Colonic mucosa (tissue), 4 donors: ENCODE results near the gene B3GNT2. TPM values are rescaled to one million over a fixed set of nuclear protein-coding genes. Genes with fewer than 3 reads are reported as not detected.

Source experiments
- DNase-seq: peaks from one replicate; pipeline ENCODE4 v3.0.0-alpha.2; 2020
- H3K27ac ChIP-seq: fragments of 200-600 bp; one replicate; pipeline ENCODE4 v1.8.0; 2021
- H3K27me3 ChIP-seq: fragments of 200-600 bp; one replicate; pipeline ENCODE4 v1.8.0; 2021
- H3K36me3 ChIP-seq: fragments of 200-600 bp; one replicate; pipeline ENCODE4 v1.8.0; 2021
- H3K4me1 ChIP-seq: fragments of 200-600 bp; one replicate; pipeline ENCODE4 v1.8.0; 2021; ENCODE audit warnings: mild to moderate bottlenecking
- H3K4me3 ChIP-seq: fragments of 200-600 bp; one replicate; pipeline ENCODE4 v1.8.0; 2021
- H3K9ac ChIP-seq, 2 donors: one replicate each; pipeline ENCODE4 v1.7.0; 2013; ENCODE audit warnings: control low read depth in 2 of 2, low read depth in 2 of 2, low read length in 2 of 2
- H3K9me3 ChIP-seq: fragments of 200-600 bp; one replicate; pipeline ENCODE4 v1.8.0; 2021
- intact Hi-C: fragments of 100-400 bp; cut with DNase I; formaldehyde crosslinking; loops from one replicate; pipeline ENCODE4 v1.14.1; 2022
- total RNA-seq, 2 donors: library from RNA; stranded (reverse); fragmentation: NEBNext Ultra II Directional in 1 of 2; extraction: Animal tissue kit (Norgen Biotek cat#: 25700) in 1 of 2; gene quantifications; one replicate each; pipeline ENCODE4 v1.2.1, GENCODE V29; 2021
- TF ChIP-seq, protein P1 (sequence below): fragments of 200-600 bp; IDR thresholded peaks from one replicate; pipeline ENCODE4 v1.8.0; 2022; ENCODE audit warnings: antibody characterized with exemption, mild to moderate bottlenecking
- donor health status: healthy.
- donor health status: DM: no; HTN: no; CAD: no.
- donor health status: DM: no; HTN: no; CAD: no.

Gene B3GNT2
- total RNA-seq, 2 donors from 2014 or later = 20.1 to 55.7 TPM

DNA sequence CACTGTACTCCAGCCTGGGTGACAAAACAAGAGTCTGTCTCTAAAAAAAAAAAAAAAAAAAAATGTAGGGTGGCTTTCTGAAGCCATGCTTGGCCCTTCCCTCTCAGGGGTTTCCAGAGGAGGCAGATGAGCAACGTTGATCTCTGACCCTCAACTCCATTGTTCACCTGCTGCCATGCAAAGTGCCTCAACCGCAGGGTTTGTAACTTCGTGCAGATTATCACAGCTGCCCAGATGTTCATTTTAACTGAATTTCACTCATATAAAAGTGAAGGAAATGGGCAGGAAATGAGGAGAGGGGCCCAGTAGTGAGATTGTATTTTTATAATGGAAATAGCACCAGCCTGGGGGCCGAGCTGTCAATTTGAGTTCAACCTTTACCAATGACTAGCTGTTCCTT, 14.9 kb upstream of the B3GNT2 start:
- H3K27me3 ChIP-seq = no peaks in the 10 kb centered on the region
- H3K9me3 ChIP-seq = no peaks in the 10 kb centered on the region
- H3K27ac ChIP-seq = no peak overlapping the region
- intact Hi-C loops = no loop called here
- DNase-seq = no peak
- no peaks in the 10 kb centered on the region for H3K4me1 ChIP-seq
- no peaks in the 10 kb centered on the region for H3K36me3 ChIP-seq
- H3K9ac ChIP-seq = no peak overlapping the region
- H3K4me3 ChIP-seq = no peak overlapping the region
- TF ChIP-seq, protein P1, sequence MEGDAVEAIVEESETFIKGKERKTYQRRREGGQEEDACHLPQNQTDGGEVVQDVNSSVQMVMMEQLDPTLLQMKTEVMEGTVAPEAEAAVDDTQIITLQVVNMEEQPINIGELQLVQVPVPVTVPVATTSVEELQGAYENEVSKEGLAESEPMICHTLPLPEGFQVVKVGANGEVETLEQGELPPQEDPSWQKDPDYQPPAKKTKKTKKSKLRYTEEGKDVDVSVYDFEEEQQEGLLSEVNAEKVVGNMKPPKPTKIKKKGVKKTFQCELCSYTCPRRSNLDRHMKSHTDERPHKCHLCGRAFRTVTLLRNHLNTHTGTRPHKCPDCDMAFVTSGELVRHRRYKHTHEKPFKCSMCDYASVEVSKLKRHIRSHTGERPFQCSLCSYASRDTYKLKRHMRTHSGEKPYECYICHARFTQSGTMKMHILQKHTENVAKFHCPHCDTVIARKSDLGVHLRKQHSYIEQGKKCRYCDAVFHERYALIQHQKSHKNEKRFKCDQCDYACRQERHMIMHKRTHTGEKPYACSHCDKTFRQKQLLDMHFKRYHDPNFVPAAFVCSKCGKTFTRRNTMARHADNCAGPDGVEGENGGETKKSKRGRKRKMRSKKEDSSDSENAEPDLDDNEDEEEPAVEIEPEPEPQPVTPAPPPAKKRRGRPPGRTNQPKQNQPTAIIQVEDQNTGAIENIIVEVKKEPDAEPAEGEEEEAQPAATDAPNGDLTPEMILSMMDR = no peak

DNA sequence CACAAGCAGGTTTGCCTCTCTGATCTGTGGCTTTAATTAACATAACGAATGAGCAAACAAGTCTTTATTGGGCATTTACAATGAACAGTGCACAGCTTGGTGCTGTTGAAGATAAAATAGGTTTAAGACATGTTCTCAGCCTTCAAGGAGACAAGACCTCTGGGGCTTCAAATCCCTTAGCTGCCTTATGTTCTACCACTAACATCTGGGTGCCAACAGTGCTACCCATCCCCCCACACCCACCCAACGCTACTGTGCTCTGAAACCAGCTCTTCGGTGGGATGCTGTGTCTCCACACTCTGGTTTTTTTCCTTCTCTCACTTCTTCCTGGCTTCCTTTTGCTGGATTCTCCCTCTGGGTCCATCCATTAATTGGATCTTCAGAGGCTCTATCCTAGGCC, 14.1 kb upstream of the B3GNT2 start:
- intact Hi-C loops = no loop called here
- Histone ChIP-seq H3K36me3 (no peaks in the 10 kb centered on the region), H3K9me3 (no peaks in the 10 kb centered on the region), H3K9ac (no peak overlapping the region), H3K4me3 (no peak overlapping the region), H3K27ac (no peak overlapping the region), H3K27me3 (no peaks in the 10 kb centered on the region), H3K4me1 (no peaks in the 10 kb centered on the region)
- DNase-seq = no peak
- TF ChIP-seq, protein P1 = no peak

DNA sequence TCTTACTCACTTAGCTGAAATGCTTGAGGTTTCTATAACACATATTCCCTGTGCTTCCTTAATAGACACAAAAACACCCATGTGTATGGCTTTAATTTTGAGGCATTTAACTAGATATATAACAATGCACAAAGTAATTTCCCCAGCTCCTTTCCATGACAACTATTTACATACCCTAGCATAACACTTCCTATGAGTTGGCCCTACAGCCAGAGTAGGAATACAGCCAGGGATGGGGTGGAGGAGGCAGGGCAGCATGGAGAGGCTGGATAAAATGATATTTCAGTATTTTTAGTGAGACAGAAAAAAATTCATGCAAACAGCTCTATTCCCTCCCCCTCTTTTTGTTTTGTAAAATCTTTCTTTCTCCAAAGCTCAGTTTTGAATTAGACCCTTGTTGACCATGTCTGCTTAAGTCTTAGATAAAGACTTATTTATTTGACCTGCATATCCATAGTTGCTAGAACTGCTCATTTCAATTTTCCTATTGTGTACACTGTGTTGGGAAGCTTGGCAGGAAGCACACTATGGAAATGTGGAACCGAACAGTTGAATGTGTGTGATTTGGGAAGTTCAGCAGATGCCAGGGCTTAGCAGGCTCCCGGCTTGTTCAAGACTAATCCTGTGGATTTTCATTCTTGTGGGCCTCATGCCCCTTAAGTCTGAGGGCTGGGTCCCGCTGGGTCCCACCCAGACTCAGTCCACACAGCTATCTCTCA, 11.2 kb upstream of the B3GNT2 start:
- TF ChIP-seq, protein P1 = no peak
- H3K9ac ChIP-seq = no peak overlapping the region
- intact Hi-C loops = no loop called here
- H3K4me1 ChIP-seq = no peaks in the 10 kb centered on the region
- no peak for DNase-seq
- H3K9me3 ChIP-seq = no peaks in the 10 kb centered on the region
- H3K4me3 ChIP-seq = no peak overlapping the region
- no peaks in the 10 kb centered on the region for H3K36me3 ChIP-seq
- H3K27ac ChIP-seq = no peak overlapping the region
- H3K27me3 ChIP-seq = no peaks in the 10 kb centered on the region

DNA sequence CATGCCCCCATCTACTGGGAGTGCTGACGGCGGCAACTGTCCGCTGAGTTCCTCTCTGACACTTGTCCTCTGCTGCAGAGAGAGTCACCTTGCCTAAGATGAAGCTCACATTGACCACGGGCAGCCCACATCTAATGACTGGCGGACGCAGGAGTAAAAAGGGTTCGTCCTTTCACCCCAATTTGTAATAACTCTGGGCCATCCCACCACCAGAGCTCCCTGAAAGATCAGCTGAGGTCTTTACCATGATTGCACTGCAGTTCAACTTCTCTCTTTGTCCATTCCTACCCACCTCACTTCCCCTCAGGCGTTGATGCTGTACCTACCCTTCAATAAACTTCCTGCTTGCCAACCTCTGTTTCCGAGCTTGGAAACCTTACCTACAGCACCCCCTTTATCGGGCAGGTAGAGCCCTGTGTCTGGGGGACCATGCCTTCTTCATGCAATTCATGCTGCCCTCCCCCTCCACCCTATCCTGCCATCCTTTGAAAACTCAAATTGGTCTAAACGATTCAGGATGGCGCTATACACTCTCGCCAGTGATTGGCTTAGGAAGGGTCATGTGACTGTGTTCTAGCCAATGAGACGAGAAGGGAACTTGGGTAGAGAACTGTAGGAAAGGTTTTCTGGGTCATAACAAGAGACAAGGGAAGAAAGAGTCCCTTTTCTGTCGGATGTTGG, 10.3 kb upstream of the B3GNT2 start:
- intact Hi-C loops = no loop called here
- Histone ChIP-seq H3K4me3 (no peak overlapping the region), H3K4me1 (no peaks in the 10 kb centered on the region), H3K36me3 (no peaks in the 10 kb centered on the region), H3K9ac (no peak overlapping the region), H3K27ac (no peak overlapping the region), H3K27me3 (no peaks in the 10 kb centered on the region), H3K9me3 (no peaks in the 10 kb centered on the region)
- no peak for DNase-seq
- TF ChIP-seq, protein P1 = no peak

DNA sequence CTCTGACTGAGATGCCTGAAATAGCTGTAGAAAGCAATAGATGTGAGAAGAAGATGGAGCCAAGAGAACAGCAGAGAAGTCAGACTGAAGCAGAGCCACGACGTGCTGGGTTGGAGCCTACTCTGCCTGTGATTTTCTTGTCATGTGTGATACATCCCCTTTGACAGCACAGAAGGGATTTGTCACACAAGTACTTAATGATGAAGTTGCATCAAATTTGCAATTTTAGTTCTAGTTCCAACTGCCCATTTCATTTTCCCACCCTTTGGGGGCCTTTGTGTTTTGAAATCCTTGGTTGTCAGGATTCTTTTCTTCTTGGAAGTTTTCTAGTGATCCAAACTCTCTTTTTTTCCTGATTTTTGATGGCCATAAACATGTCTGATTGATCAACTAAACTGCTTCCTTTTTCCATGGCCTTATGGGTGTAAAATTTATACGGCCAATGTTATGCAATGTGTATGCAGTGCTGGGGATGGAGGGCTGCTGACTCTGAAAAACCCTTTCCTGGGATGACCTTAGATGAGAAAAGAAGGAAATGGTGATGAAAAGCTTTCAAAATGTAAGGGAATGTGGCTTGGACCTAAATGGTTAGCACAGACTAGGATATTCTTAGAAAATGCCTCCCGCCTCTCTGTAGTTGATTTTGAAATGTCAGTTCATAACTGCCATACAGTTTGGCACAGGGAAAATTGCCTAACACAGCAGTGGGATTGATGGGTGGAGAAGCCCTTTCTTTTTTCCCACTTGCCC, 9.6 kb upstream of the B3GNT2 start:
- H3K4me1 ChIP-seq = no peaks in the 10 kb centered on the region
- intact Hi-C loops = no loop called here
- TF ChIP-seq, protein P1 = no peak
- no peaks in the 10 kb centered on the region for H3K27me3 ChIP-seq
- no peak for DNase-seq
- H3K9ac ChIP-seq = no peak overlapping the region
- no peaks in the 10 kb centered on the region for H3K36me3 ChIP-seq
- H3K4me3 ChIP-seq = no peak overlapping the region
- H3K27ac ChIP-seq = no peak overlapping the region
- no peaks in the 10 kb centered on the region for H3K9me3 ChIP-seq
